Activated T-helper 2 cell treated with anti-CD3 and anti-CD28 coated beads, Interferon-gamma antibody, Interleukin-2, Interleukin-4, amounts not matched to agents 10 μg/mL and 5 μg/mL and 100 μg/mL, durations not matched to agents 14 hours and 24 hours and 36 hours (primary cell): ENCODE data around the gene SCGB1A1. TPM values are rescaled to one million over a fixed set of nuclear protein-coding genes. Genes with fewer than 3 reads are reported as not detected.
"Not testable (repeated sequence)": the region's sequence is repeated elsewhere in the genome, so short reads cannot be mapped to it uniquely, and the experiment has no call there.

ENCODE experiments used
- DNase-seq: peaks from one replicate; pipeline ENCODE4 v3.0.0; 2021; ENCODE audit warnings: low spot score
- H3K27ac Mint-ChIP-seq: one replicate; pipeline ENCODE4 v1.8.0; 2021; ENCODE audit warnings: mixed read lengths
- H3K27me3 Mint-ChIP-seq: one replicate; pipeline ENCODE4 v1.8.0; 2021; ENCODE audit warnings: low read depth, mixed read lengths
- H3K36me3 Mint-ChIP-seq: one replicate; pipeline ENCODE4 v1.8.0; 2021; ENCODE audit warnings: low read depth, mixed read lengths
- H3K4me1 Mint-ChIP-seq: one replicate; pipeline ENCODE4 v1.8.0; 2021; ENCODE audit warnings: low read depth, mixed read lengths
- H3K4me3 Mint-ChIP-seq: one replicate; pipeline ENCODE4 v1.8.0; 2021; ENCODE audit warnings: low read depth, mild to moderate bottlenecking, moderate library complexity, mixed read lengths
- H3K9me3 Mint-ChIP-seq: one replicate; pipeline ENCODE4 v1.8.0; 2021; ENCODE audit warnings: mixed read lengths
- intact Hi-C: fragments of 100-400 bp; cut with micrococcal nuclease; formaldehyde crosslinking; loops from one replicate; pipeline ENCODE4 v1.15.1; 2023
- total RNA-seq: library from RNA; stranded (reverse); gene quantifications from 2 replicates; pipeline ENCODE4 v1.2.3, GENCODE V29; 2022

SCGB1A1 gene, protein sequence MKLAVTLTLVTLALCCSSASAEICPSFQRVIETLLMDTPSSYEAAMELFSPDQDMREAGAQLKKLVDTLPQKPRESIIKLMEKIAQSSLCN
- not detected in 2 replicates for total RNA-seq

DNA sequence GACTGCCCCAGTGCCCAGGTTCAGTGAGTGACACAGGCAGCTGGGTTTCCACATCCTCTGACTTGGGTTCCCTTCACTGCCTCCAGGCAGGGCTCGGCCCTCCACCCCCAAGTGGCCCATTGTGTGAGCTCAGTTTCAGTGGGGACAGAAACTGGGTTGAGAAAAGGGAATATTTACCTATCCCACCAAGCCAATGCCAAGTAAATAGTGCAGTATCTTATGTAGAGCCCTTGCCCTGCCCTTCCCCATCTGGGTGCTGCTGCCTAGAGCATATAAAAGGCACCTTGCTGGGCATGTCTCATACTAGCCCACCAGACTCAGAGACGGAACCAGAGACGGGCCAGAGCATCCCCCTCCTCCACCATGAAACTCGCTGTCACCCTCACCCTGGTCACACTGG, at the start of gene SCGB1A1:
TSS of gene SCGB1A1 (plus strand) at position 301 of the 400 bp plus-strand sequence. CDS start at position 364, 63 bp downstream.
- no peak within 1 kb of the TSS for H3K4me3 Mint-ChIP-seq
- no peak within 1 kb of the TSS for H3K27ac Mint-ChIP-seq

DNA sequence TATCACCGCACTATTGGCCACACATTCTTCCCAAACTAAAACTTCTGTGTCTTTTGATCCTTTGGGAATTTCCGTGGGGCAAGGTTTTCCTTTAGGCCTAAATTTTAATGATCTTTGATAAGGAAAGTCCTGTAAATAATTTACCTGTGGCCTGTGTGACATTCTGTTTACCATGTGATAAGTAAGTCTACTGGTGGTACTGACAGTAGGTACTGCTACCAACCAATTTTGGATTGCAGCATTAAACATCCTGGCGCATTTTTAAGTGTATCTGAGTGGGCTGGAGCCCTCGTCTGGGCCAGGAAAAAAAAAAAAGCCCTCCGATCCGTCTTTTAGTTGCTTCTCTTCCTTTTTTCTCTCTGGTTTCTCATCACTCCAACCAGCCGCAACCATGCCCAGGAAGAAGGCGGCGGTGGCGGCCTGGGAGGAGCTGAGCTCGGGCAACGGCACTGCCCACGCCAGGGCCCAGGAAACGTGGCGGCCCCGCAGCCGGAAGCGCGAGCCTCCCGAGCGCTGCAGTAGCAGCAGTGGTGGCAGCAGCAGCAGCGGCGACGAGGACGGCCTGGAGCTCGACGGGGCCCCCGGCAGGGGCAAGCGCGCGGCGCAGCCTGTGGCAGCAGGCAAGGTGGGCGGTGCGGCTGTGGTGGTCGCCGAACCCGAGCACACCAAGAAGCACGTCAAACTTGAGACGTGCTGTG, 47.9 kb upstream of the SCGB1A1 start:
- no peaks in the 10 kb centered on the region for H3K9me3 Mint-ChIP-seq
- H3K36me3 Mint-ChIP-seq, result no peaks in the 10 kb centered on the region
- intact Hi-C loops, result no loop called here
- H3K4me3 Mint-ChIP-seq, result peak overlapping the region; percentile 73
- peaks cover 10% of the 10 kb centered on the region for H3K4me1 Mint-ChIP-seq
- DNase-seq, result peak; percentile 42
- H3K27me3 Mint-ChIP-seq, result no peaks in the 10 kb centered on the region
- H3K27ac Mint-ChIP-seq, result peak overlapping the region; percentile 88

More for the DNA sequence above, at the start of gene SCGB1A1:
- H3K9me3 Mint-ChIP-seq, result no peaks in the 10 kb centered on the region
- H3K27me3 Mint-ChIP-seq, result no peaks in the 10 kb centered on the region
- no peaks in the 10 kb centered on the region for H3K4me1 Mint-ChIP-seq
- DNase-seq, result no peak
- intact Hi-C loops, result no loop called here
- no peaks in the 10 kb centered on the region for H3K36me3 Mint-ChIP-seq

DNA sequence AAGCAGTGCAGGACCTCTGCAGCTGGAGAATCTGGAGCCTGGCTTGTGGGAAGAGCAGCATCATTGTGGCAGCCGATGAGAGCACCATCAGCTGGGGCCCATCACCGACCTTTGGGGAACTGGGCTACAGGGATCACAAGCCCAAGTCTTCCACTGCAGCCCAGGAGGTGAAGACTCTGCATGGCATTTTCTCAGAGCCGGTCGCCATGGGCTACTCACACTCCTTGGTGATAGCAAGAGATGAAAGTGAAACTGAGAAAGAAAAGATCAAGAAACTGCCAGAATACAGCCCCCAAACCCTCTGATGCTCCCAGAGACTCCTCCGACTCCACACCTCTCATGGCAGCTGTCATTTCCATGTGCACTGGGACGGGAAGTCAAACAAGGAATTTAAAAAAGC, 46.0 kb upstream of the SCGB1A1 start:
- H3K27ac Mint-ChIP-seq, result no peak overlapping the region
- no peak overlapping the region for H3K4me3 Mint-ChIP-seq
- intact Hi-C loops, result no loop called here
- H3K4me1 Mint-ChIP-seq, result peaks cover 10% of the 10 kb centered on the region
- no peaks in the 10 kb centered on the region for H3K36me3 Mint-ChIP-seq
- no peaks in the 10 kb centered on the region for H3K27me3 Mint-ChIP-seq
- H3K9me3 Mint-ChIP-seq, result no peaks in the 10 kb centered on the region
- no peak for DNase-seq

GRCh38 chr11:62373464-62374119, 45.2 kb upstream of the SCGB1A1 start:
- H3K27ac Mint-ChIP-seq, result no peak overlapping the region
- peaks cover 3% of the 10 kb centered on the region for H3K27me3 Mint-ChIP-seq
- H3K9me3 Mint-ChIP-seq, result no peaks in the 10 kb centered on the region
- peaks cover 12% of the 10 kb centered on the region for H3K4me1 Mint-ChIP-seq
- intact Hi-C loops, result no loop called here
- no peak for DNase-seq
- no peaks in the 10 kb centered on the region for H3K36me3 Mint-ChIP-seq
- H3K4me3 Mint-ChIP-seq, result no peak overlapping the region

GRCh38 chr11:62374801-62375200, 44.0 kb upstream of the SCGB1A1 start:
- intact Hi-C loops, result no loop called here
- no peak for DNase-seq
- H3K4me3 Mint-ChIP-seq, result no peak overlapping the region
- H3K27ac Mint-ChIP-seq, result no peak overlapping the region
- H3K36me3 Mint-ChIP-seq, result no peaks in the 10 kb centered on the region
- peaks cover 12% of the 10 kb centered on the region for H3K27me3 Mint-ChIP-seq
- H3K4me1 Mint-ChIP-seq, result peaks cover 12% of the 10 kb centered on the region
- no peaks in the 10 kb centered on the region for H3K9me3 Mint-ChIP-seq

DNA sequence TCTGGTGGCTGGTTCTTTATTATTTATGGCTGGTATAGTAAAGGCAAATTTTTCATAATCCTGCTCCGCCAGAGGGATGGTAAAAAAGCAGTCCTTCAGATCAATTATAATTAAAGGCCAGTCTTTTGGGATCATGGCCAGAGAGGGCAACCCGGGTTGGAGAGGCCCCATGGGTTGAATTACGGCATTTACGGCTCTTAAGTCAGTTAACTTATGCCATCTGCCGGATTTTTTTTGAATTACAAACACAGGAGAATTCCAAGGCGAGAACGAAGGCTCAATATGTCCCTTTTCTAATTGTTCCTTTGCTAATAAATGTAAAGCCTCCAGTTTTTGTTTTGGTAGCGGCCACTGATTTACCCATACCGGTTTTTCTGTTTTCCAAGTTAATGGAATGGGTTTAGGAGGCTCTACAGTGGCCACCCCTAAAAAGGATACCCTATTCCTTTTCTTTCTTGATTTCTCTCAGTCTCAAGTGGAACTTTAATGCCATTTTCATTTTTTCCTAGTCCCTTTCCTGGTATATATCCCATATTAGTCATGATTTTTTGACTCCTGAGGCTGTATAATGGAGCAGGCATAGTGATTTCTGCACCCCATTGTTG, 40.3 kb upstream of the SCGB1A1 start:
- H3K27me3 Mint-ChIP-seq, result peaks cover 19% of the 10 kb centered on the region
- not testable (repeated sequence) for H3K4me3 Mint-ChIP-seq, H3K9me3 Mint-ChIP-seq, H3K36me3 Mint-ChIP-seq, DNase-seq, H3K27ac Mint-ChIP-seq
- intact Hi-C loops, result loop anchor here (1.0 kb wide), 1 partner anchor 38 kb away; no protein-coding TSS in a partner anchor
- H3K4me1 Mint-ChIP-seq, result peaks cover 13% of the 10 kb centered on the region

GRCh38 chr11:62379586-62379985, 39.2 kb upstream of the SCGB1A1 start:
- H3K4me3 Mint-ChIP-seq, H3K27ac Mint-ChIP-seq, DNase-seq, H3K36me3 Mint-ChIP-seq, intact Hi-C loops, H3K9me3 Mint-ChIP-seq: not testable (repeated sequence)
- peaks cover 19% of the 10 kb centered on the region for H3K27me3 Mint-ChIP-seq
- H3K4me1 Mint-ChIP-seq, result peaks cover 13% of the 10 kb centered on the region

GRCh38 chr11:62380821-62381245, 38.0 kb upstream of the SCGB1A1 start:
- not testable (repeated sequence) for H3K4me3 Mint-ChIP-seq, H3K9me3 Mint-ChIP-seq, H3K27ac Mint-ChIP-seq, H3K36me3 Mint-ChIP-seq
- intact Hi-C loops, result loop anchor here (2.0 kb wide), 1 partner anchor 210 kb away; no protein-coding TSS in a partner anchor
- H3K4me1 Mint-ChIP-seq, result peaks cover 18% of the 10 kb centered on the region
- DNase-seq, result peak; percentile 39
- H3K27me3 Mint-ChIP-seq, result peaks cover 19% of the 10 kb centered on the region

GRCh38 chr11:62383822-62384221, 35.0 kb upstream of the SCGB1A1 start:
- DNase-seq, result no peak
- Mint-ChIP-seq H3K36me3 (no peaks in the 10 kb centered on the region), H3K9me3 (no peaks in the 10 kb centered on the region), H3K4me3 (no peak overlapping the region), H3K4me1 (peaks cover 20% of the 10 kb centered on the region), H3K27me3 (peaks cover 15% of the 10 kb centered on the region), H3K27ac (no peak overlapping the region)
- intact Hi-C loops, result no loop called here

- not testable (repeated sequence) for H3K4me3 Mint-ChIP-seq, H3K9me3 Mint-ChIP-seq, H3K27ac Mint-ChIP-seq, H3K36me3 Mint-ChIP-seq, DNase-seq, H3K27me3 Mint-ChIP-seq
- intact Hi-C loops, result loop anchor here (5.0 kb wide), 1 partner anchor 36 kb away; no protein-coding TSS in a partner anchor
- H3K4me1 Mint-ChIP-seq, result peaks cover 15% of the 10 kb centered on the region
Observed at GRCh38 chr11:62386083-62386482, 32.8 kb upstream of the SCGB1A1 start.

DNA sequence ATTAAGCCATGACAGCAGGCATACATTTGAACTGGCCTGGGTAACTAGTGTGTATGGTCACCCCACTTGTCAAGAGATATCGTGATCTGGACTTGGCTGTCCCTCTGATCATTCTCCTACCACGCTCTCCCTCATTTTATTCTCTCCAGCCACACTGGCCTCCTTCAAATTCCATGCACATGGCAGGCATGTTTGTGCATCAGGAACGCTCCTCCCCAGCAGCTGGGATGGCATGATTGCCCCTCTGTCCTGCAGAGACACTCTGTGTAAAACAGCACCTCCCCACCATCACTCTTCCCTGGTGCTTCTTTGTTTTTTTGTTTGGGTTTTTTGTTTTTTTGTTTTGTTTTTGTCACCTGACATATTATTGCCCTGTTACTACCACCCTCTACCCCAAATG, 31.5 kb upstream of the SCGB1A1 start:
- Mint-ChIP-seq H3K9me3 (no peaks in the 10 kb centered on the region), H3K27me3 (peaks cover 2% of the 10 kb centered on the region), H3K4me3 (no peak overlapping the region), H3K27ac (no peak overlapping the region), H3K4me1 (peaks cover 9% of the 10 kb centered on the region), H3K36me3 (no peaks in the 10 kb centered on the region)
- intact Hi-C loops, result loop anchor here (5.0 kb wide), 1 partner anchor 35 kb away; no protein-coding TSS in a partner anchor
- DNase-seq, result no peak

GRCh38 chr11:62388999-62389398, 29.8 kb upstream of the SCGB1A1 start:
- peaks cover 9% of the 10 kb centered on the region for H3K4me1 Mint-ChIP-seq
- DNase-seq, result no peak
- H3K9me3 Mint-ChIP-seq, result no peaks in the 10 kb centered on the region
- H3K4me3 Mint-ChIP-seq, result no peak overlapping the region
- intact Hi-C loops, result loop anchor here (5.0 kb wide), 1 partner anchor 33 kb away; no protein-coding TSS in a partner anchor
- peaks cover 2% of the 10 kb centered on the region for H3K27me3 Mint-ChIP-seq
- no peaks in the 10 kb centered on the region for H3K36me3 Mint-ChIP-seq
- no peak overlapping the region for H3K27ac Mint-ChIP-seq
